Activated CD4-positive, alpha-beta T cell treated with anti-CD3 and anti-CD28 coated beads, Interleukin-2, Interleukin-6, amounts not matched to agents 100 ng/mL and 50 ng/mL, durations not matched to agents 16 hours and 8 hours (primary cell): ENCODE results near the gene DLG1.
"Not testable (repeated sequence)": the region's sequence is repeated elsewhere in the genome, so short reads cannot be mapped to it uniquely, and the experiment has no call there.

Source experiments
- DNase-seq: peaks from one replicate; pipeline ENCODE4 v3.0.0-alpha.2; 2020

The DLG1 gene

GRCh38 chr3:197205675-197206074 is 92.7 kb downstream of the DLG1 start:
- no peak for DNase-seq

DNA sequence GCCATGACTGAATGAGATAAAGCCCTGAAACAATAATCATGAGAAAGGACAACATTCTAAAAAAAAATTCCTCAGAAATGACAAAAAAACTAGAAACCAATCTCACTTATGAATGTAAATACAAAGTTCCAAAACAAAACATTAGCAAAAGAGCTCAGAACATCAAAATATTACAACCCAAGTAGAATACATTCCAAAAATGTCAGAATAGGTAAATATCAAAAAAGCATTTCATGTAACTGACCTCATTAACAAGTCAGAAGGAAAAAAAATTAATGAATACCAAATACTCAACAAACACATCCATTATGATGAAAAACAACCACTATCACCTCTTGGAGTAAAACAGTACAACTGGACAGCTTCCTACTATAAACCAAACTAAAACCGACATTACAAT is 93.1 kb downstream of the DLG1 start:
- DNase-seq = no peak

DNA sequence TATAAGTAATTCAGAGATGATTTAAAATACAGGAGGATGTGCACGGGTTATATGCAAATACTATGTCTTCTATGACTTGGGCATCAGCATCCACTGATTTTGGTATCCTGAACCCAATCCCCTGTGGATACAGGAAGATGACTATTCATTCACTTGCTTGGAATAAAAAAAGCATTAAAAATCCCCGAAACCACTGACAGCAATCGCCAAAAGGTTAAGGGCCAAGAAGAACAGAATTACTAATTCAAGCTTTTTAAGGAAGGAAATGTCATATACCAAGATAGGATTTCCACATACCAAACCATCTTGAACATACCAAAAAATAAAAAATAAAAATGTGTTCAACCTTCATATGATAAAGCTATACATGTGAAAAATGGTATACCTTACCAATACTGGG is 93.7 kb downstream of the DLG1 start:
- no peak for DNase-seq

DNA sequence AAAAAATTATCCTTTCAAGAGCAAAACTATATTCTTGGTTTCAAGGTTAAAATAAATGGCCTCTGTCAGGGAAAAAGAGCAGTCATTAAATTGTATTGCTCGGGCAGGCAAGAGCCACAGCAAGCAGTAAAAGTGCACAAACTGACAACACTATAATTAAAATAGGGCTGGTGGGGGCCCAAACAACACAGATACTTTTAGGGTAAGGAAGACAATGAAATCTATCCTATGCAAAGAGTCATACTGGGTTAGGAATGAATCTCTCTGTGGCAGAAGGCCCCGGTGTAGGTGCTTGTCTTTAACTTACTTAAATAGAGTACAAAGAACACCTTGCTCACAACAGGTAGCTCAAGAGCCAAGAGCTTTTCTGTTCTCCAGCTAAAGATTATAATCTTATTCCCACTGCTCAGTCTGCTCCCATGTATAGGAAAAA is 94.7 kb downstream of the DLG1 start:
- DNase-seq = no peak

DNA sequence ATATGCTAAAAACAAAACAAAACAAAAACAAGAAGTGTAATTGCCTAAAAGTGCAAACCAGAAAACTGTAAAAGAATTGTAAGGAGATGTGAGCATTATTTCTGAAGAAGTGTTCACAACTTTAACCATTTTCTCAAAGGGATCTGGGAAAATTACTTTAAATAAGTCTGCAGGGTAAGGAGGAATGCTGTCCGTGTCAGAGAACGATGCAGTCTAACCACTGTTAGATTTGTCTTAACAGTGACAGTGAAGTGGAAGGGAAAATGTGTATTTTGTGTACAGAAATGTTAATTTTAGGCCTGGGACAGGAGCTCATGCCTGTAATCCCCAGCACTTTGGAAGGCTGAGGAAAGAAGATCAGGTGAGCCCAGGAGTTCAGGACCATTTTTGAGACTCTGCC is 95.7 kb downstream of the DLG1 start:
- DNase-seq = no peak

DNA sequence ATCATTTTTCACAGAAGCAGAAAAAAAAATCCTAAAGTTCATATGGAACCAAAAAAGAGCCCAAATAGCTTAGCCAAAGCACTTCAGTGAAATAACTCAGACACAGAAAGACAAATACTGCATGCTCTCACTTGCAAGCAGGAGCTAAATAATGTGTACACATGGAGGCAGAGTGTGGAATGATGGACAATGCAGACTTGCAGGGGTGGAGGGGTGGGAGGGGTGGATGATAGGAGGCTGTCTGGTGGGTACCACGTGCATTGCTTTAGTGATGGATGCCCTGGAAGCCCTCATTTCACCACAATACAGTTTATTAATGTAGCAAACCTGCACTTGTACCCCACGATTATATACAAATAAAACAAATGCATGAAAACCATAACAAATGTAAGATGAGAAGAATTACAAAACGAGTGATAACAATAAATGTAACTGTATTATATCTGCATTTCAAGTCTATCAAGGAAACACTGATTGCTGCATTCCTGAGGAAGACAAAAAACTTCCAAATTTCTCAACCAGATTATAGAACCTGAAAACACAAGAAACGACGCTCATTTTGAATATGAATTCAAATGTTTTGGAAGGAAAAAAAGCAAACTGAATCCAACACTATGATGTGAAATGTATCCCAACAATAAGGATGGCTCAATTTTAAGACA is 96.5 kb downstream of the DLG1 start:
- no peak for DNase-seq

- not testable (repeated sequence) for DNase-seq
These were observed 97.6 kb downstream of the DLG1 start for GRCh38 chr3:197200856-197201255.

- DNase-seq = no peak
These were observed 101.1 kb downstream of the DLG1 start for GRCh38 chr3:197197334-197197733.

GRCh38 chr3:197196192-197196591 is 102.2 kb downstream of the DLG1 start:
- DNase-seq = no peak

DNA sequence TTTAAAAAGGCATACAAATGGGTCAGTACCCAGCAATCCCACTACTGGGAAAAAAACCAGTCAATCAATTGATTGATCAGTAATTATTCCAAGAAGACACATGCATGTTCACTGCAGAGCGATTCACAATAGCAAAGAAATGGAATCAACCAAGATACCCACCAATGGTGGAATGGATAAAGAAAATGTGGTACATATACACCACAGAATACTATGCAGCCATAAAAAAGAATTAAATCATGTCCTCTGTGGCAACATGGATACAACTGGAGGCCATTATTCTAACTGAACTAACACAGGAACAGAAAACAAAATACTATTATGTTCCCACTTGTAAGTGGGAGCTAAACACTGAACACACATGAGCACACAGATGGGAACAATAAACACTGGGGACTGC is 103.1 kb downstream of the DLG1 start:
- DNase-seq = no peak

DNA sequence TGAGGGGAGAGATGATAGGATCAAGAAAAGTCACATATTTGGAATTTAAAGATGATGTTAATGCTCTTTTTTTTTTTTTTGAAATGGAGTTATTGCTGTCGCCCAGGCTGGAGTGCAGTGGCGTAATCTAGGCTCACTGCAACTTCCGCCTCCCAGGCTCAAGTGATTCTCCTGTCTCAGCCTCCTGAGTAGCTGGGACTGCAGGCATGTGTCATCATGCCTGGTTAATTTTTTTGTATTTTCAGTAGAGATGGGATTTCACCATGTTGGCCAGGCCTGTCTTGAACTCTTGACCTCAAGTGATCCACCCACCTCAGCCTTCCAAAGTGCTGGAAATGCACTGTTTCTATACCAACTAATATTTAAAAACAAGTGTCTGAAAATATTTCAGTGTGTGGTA is 104.7 kb downstream of the DLG1 start:
- not testable (repeated sequence) for DNase-seq

GRCh38 chr3:197191897-197192296 is 106.5 kb downstream of the DLG1 start:
- DNase-seq = no peak

DNA sequence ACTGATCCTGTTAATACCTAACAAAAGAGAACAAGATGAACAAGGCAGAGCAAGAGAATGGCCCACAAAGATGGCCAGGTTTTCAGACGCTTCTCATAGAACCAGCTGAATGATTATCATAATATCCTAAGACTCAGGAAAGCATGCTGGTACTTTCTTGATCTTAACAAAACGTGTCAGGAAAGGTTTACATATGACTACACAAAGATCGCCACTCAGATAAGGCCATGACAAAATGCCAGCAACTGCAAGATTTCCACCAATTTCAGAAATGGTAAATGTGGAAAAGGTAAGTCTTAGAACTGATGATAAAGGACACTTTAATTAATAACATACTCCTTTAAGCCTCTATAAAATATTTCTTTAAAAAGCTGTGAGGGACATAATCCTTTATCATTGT is 108.8 kb downstream of the DLG1 start:
- peak; percentile 42 for DNase-seq

DNA sequence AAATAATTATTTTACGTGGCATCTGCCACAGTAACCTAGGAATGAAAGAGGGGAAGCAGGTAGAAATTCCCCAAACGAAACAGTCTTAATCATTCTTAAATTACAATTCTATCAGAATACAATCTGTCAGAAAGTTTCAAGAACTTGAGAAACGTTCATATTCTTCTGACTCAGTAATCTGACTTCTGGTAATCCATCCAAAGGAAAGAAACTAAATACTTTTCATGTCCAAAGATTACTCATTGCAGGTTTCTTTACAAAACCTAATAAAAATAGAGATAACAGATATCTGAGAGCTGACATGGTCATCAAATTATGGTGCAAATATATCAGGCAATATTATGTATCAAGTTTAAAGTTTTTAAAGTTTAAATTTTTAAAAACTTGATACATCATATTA is 109.4 kb downstream of the DLG1 start:
- DNase-seq = no peak

DNA sequence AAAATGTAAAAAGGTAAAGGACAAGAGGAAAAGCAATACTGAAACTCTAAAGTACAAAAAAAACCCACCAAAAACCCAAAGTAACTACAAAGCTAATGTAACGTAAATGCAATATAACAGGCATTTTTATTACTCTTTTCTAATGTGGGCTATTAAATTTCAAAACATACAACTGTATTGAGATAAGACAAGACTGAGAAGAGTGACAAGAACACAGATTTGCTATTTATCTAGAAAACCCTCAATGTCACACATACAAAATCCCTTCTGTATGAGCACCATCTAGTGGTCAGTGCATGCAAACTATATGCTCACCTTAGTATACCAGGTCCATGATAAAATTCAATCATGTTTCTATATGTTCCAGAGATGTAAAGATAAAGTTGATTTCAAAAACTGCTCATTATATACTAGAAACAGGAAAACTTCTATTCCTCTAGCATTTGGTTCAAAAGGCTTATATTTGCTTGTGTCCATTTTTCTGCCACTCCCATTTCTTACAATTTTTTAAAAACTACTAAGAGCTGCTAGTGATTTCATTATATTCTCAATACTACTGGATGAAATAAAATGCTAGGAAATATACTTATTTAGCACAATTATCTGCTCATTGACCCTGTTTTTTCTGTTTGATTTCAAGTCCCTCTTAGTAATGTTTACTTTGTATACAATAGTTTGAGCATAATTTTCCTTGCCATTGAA is 111.4 kb downstream of the DLG1 start:
- peak; percentile 63 for DNase-seq

DNA sequence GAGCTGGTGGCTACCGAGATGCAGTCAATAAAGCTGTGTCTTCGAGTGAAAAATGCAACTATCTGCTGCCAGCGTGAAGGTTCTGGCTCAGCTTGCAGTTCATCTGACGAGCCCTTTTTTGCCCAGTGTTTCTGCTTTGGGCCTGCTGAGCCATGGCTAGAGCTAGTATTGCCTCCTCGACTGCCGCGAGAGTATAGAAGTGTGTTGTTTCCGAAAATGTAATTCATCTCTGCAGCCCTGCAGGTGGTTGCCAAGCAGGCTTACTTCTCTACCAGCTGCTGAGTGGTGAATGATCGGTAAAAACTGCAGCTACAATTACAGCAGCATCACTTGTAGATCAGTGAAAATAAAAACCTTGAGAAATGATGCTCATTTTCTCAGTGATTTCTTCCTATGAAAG is 114.8 kb downstream of the DLG1 start:
- DNase-seq = no peak

DNA sequence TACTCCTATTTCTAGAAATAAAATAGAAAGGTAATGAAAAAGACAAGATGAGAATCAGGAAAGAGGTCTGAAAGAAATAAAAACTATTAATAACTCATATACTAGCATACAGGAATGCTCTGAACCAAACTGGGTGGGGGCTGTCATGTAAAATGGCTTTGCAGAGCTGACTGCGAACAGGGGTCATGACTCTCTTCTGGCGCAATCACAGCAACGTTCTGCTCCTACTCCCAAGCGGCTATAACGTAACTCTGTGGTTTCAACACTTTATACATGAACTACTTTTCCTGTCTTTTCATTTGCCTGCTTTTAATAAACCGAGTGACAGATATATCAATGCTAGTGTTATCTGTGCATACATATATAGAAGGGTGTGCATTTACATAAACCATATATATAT is 116.7 kb downstream of the DLG1 start:
- no peak for DNase-seq

GRCh38 chr3:197178998-197179397 is 119.4 kb downstream of the DLG1 start:
- DNase-seq = no peak

DNA sequence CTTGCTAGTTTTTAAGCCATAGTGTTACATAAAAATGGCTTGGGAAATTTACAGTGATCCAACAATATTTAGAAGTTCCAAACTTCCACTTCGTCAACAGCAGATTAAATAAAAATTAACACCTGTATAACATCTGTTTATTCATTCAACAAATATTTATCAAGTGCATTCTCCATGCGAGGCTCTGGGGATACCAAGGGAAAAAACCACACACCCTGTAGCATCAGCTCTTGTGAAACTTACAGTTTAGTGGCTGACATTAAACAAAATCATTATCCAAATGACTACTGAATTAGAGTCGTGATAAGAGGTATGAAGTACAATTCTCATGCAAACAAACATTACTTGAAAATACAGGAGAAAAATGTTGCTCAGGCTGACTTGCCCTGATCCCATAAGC is 122.9 kb downstream of the DLG1 start:
- no peak for DNase-seq

GRCh38 chr3:197174927-197175326 is 123.5 kb downstream of the DLG1 start:
- no peak for DNase-seq

GRCh38 chr3:197173620-197174019 is 124.8 kb downstream of the DLG1 start:
- DNase-seq = no peak

DNA sequence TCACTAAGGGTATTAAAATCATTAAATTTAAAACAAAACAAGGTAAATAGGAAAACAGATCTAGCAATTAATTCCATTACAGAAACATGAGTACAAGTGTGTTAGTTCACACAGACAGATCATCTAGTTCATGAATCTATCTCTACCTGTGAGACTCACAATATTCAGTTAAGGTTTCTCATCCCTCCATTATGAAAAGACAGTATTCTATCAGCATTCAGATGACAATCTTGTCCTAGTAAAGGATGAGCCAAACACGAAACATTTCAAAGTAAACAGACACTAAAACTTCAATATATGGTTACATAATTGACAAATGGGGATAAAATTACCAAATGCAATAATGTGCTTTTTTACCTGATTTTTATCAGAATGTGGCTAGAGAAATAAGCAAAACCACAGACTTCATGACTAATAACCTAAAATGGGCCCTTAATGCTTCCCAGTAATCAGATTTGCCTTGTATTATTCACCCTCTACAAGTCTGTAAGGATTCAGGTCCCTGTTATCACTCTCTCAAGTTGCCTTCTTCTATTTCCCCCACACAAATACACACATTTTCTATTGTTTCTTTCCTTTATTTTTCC is 126.8 kb downstream of the DLG1 start:
- DNase-seq = no peak

- no peak for DNase-seq
These were observed 129.4 kb downstream of the DLG1 start for GRCh38 chr3:197169028-197169427.

GRCh38 chr3:197168606-197169005 is 129.8 kb downstream of the DLG1 start:
- DNase-seq = no peak

GRCh38 chr3:197168063-197168462 is 130.3 kb downstream of the DLG1 start:
- DNase-seq = no peak
